ENCODE results near the gene ICAM1. TPM values are rescaled to one million over a fixed set of nuclear protein-coding genes. Genes with fewer than 3 reads are reported as not detected.

The ICAM1 gene
- total RNA-seq, 1 experiment from 2014 or later, result 2.3 TPM

GRCh38 chr19:10252707-10253106 is 18.2 kb upstream of the ICAM1 start:
- peak overlapping the region; percentile 69; the same call in 1 of the 2 replicates for H3K14ac ChIP-seq (ENCODE audit: insufficient read depth, low read length)
- H3T11ph ChIP-seq (ENCODE audit: low read length), result no peak overlapping the region
- H3K9me3 Mint-ChIP-seq, result no peaks in the 10 kb centered on the region
- peak overlapping the region; percentile 69 for H3K18ac ChIP-seq (ENCODE audit: insufficient read length, low read depth, low read length)
- H3K23ac ChIP-seq (ENCODE audit: insufficient read length, low read depth, low read length), result no peak overlapping the region
- H2BK20ac ChIP-seq (ENCODE audit: low read depth, low read length, poor library complexity, severe bottlenecking), result no peak overlapping the region
- H2BK12ac ChIP-seq (ENCODE audit: insufficient read length, low read depth, low read length), result no peak overlapping the region
- H3K9ac ChIP-seq (ENCODE audit: extremely low read depth, insufficient read length, low read length), result peak overlapping the region; percentile 63
- H3K79me1 ChIP-seq (ENCODE audit: insufficient read depth, low read depth, low read length, poor library complexity, severe bottlenecking), result peaks cover 2% of the 10 kb centered on the region
- no peak for TF ChIP-seq CTCF (conservative IDR thresholded peaks at IDR 0.05)
- H3K56ac ChIP-seq (ENCODE audit: insufficient read length, low read depth, low read length), result no peak overlapping the region
- no peak overlapping the region for H4K8ac ChIP-seq (replicated peaks; ENCODE audit: insufficient read length, low read depth, low read length)
- no peak overlapping the region for H2AK5ac ChIP-seq (ENCODE audit: insufficient read length, low read length)
- H3K4me3 Mint-ChIP-seq, result peak overlapping the region; percentile 97
- peaks cover 5 to 7% of the 10 kb centered on the region in 2 experiments for H3K4me1 Mint-ChIP-seq
- no peaks in the 10 kb centered on the region for H3K79me2 ChIP-seq (ENCODE audit: insufficient read depth, low read length)
- H3K9me3 ChIP-seq (ENCODE audit: control insufficient read depth, low read depth, low read length), result no peaks in the 10 kb centered on the region
- no peaks in the 10 kb centered on the region for H3K27me3 ChIP-seq (ENCODE audit: insufficient read depth, low read length)
- no peak for DNase-seq
- no peak overlapping the region for H2AFZ ChIP-seq (ENCODE audit: low read length)
- no peak overlapping the region for H2BK15ac ChIP-seq (ENCODE audit: low read depth, low read length)
- peaks cover 26 to 39% (median 38%) of the 10 kb centered on the region in 3 experiments; a peak in 6 of 7 replicates for H3K36me3 Mint-ChIP-seq (ENCODE audit: insufficient read depth in 1 of 3, low read depth in 3 of 3)
- WGBS (ENCODE audit: extremely low coverage, insufficient read length, low lambda C conversion rate), result no CpG with 5 or more reads among the region's 8 CpGs
- H2BK5ac ChIP-seq (ENCODE audit: insufficient read length, low read length), result no peak overlapping the region
- H3K27ac ChIP-seq (ENCODE audit: insufficient read length, low read depth, low read length), result no peak overlapping the region
- H4K20me1 ChIP-seq (ENCODE audit: control insufficient read depth, insufficient read depth, insufficient read length), result peaks cover 4% of the 10 kb centered on the region
- H3K4ac ChIP-seq (ENCODE audit: low read depth, low read length), result no peak overlapping the region
- peak overlapping the region; percentile 99 for H3K4me2 ChIP-seq (ENCODE audit: insufficient read depth, insufficient read length, low read length)
- H2BK120ac ChIP-seq (ENCODE audit: low read depth, low read length, poor library complexity, severe bottlenecking), result no peak overlapping the region
- no peak overlapping the region for H4K91ac ChIP-seq (ENCODE audit: insufficient read length, low read depth, low read length)
- no peaks in the 10 kb centered on the region for H3K27me3 Mint-ChIP-seq (ENCODE audit: low read depth)
- no peaks in the 10 kb centered on the region for H3K4me1 ChIP-seq (ENCODE audit: insufficient read depth, low read length)
- H4K5ac ChIP-seq (ENCODE audit: insufficient read length, low read depth, low read length), result no peak overlapping the region
- H3K27ac Mint-ChIP-seq, result peak overlapping the region in 1 of 3 experiments; percentile 99; a peak in 1 of 7 replicates
- H3K23me2 ChIP-seq (ENCODE audit: insufficient read length, low read depth, low read length, poor library complexity, severe bottlenecking), result peaks cover 4% of the 10 kb centered on the region
